Calu3 (cell line): Measurements from ENCODE around the gene ZC2HC1C. TPM values are rescaled to one million over a fixed set of nuclear protein-coding genes. Genes with fewer than 3 reads are reported as not detected.
A peak's percentile ranks its signal among the peaks of the same experiment; 100 is the strongest.

Source experiments
- BruUV-seq: library from RNA; stranded (reverse); fragments of 400-500 nt; replicated peaks from 2 replicates; lab custom pipeline; 2021; lab: Mats Ljungman, UMichigan
- CTCF ChIA-PET: fragments of 300-600 bp; sonication (Branson Sonifier 250); formaldehyde crosslinking; loops from one replicate; lab custom pipeline; 2022; ENCODE audit warnings: antibody characterized with exemption; lab: Charles Lee
- DNase-seq: peaks from one replicate; pipeline ENCODE4 v3.0.0; 2022
- H3K27ac Mint-ChIP-seq: one replicate; pipeline ENCODE4 v1.8.0; 2022; ENCODE audit warnings: mixed read lengths; ENCODE audit not compliant: unreplicated experiment
- H3K27me3 Mint-ChIP-seq: one replicate; pipeline ENCODE4 v1.8.0; 2022; ENCODE audit warnings: mixed read lengths; ENCODE audit not compliant: unreplicated experiment
- H3K36me3 Mint-ChIP-seq: one replicate; pipeline ENCODE4 v1.8.0; 2022; ENCODE audit warnings: mild to moderate bottlenecking, moderate library complexity, mixed read lengths; ENCODE audit not compliant: insufficient read depth, unreplicated experiment
- H3K4me1 Mint-ChIP-seq: one replicate; pipeline ENCODE4 v1.8.0; 2022; ENCODE audit warnings: mild to moderate bottlenecking, low read depth, mixed read lengths; ENCODE audit not compliant: unreplicated experiment
- H3K4me3 Mint-ChIP-seq: one replicate; pipeline ENCODE4 v1.8.0; 2022; ENCODE audit warnings: mild to moderate bottlenecking, low read depth, moderate library complexity, mixed read lengths; ENCODE audit not compliant: unreplicated experiment
- H3K9me3 Mint-ChIP-seq: one replicate; pipeline ENCODE4 v1.8.0; 2022; ENCODE audit warnings: low read depth, mixed read lengths; ENCODE audit not compliant: unreplicated experiment
- intact Hi-C: fragments of 100-400 bp; cut with micrococcal nuclease; formaldehyde crosslinking; loops from one replicate; pipeline ENCODE4 v1.10.0; 2022; ENCODE audit not compliant: unreplicated experiment
- total RNA-seq: library from RNA; stranded (reverse); gene quantifications from 2 replicates; pipeline ENCODE4 v1.2.3, GENCODE V29; 2022
- TF ChIP-seq, protein P1 (sequence below): fragments of 200-600 bp; IDR thresholded peaks from one replicate; pipeline ENCODE4 v1.8.0; 2022; ENCODE audit warnings: antibody characterized with exemption; ENCODE audit not compliant: unreplicated experiment

ZC2HC1C gene
- total RNA-seq, 1 experiment from 2014 or later, result 5.1 TPM

DNA sequence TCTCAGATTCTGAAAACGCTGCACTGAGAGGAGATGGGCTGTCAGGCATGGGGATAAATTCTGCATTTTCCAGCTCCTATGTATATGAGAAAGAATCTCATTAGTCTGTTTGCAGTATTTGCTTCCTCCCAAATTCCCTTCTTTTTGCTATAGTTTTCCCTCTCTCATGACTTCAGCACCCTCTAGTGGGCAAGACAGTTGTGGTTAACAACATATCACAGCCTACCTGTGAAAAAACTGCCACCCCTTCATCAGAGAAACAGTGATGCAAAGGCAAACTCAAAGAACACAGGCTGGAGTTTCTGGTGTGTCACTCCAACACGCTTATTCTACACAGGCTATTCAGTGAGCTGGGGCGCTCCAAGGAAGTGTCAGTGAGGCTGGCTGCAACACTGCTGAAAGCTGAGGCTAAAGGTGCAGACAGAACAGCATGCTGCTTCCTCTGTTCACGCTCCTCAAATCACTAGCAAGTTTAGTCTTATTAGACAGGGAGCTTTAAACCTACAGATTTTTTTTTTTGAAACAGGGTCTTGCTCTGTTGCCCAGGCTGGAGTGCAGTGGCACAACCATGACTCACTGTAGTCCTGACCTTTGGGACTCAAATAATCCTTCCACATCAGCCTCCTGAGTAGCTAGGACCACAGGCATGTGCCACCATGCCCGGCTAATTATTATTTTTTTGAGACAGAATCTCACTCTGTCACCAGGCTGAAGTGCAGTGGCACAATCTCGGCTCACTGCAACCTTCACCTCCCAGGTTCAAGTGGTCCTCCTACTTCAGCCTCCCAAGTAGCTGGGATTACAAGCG is 19.3 kb downstream of the ZC2HC1C start:
- Mint-ChIP-seq H3K9me3 (no peaks in the 10 kb centered on the region), H3K4me3 (no peak overlapping the region), H3K36me3 (peaks cover 17% of the 10 kb centered on the region), H3K27me3 (no peaks in the 10 kb centered on the region), H3K27ac (no peak overlapping the region), H3K4me1 (no peaks in the 10 kb centered on the region)
- BruUV-seq, result no TSS peak
- CTCF ChIA-PET, result interaction anchor here (0.7 to 2.3 kb wide), 4 partner anchors 143 to 228 kb away, joined by 3 to 15 read pairs (median 6); no protein-coding TSS in a partner anchor
- intact Hi-C loops, result loop anchor here (1.0 to 10.0 kb wide), 4 partner anchors 64 to 228 kb away; no protein-coding TSS in a partner anchor
- DNase-seq, result peak; percentile 64
- TF ChIP-seq, protein P1, sequence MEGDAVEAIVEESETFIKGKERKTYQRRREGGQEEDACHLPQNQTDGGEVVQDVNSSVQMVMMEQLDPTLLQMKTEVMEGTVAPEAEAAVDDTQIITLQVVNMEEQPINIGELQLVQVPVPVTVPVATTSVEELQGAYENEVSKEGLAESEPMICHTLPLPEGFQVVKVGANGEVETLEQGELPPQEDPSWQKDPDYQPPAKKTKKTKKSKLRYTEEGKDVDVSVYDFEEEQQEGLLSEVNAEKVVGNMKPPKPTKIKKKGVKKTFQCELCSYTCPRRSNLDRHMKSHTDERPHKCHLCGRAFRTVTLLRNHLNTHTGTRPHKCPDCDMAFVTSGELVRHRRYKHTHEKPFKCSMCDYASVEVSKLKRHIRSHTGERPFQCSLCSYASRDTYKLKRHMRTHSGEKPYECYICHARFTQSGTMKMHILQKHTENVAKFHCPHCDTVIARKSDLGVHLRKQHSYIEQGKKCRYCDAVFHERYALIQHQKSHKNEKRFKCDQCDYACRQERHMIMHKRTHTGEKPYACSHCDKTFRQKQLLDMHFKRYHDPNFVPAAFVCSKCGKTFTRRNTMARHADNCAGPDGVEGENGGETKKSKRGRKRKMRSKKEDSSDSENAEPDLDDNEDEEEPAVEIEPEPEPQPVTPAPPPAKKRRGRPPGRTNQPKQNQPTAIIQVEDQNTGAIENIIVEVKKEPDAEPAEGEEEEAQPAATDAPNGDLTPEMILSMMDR, result peak; percentile 68

DNA sequence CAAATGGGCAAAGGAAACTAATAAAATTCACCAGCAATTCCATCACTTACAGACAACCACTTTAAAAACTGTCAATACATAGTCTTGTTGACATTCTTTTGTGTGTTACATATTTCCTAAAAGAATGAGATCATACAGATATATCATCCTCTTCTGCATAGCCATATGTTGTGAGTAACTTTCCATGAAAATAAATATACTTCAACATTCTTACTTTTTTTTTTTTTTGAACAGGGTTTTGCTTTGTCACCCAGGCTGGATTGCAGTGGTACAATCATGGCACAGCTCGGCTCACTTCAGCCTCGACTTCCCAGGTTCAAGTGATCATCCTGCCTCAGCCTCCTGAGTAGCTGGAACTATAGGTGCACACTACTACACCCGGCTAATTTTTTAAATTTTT is 20.9 kb downstream of the ZC2HC1C start:
- Mint-ChIP-seq H3K9me3 (no peaks in the 10 kb centered on the region), H3K36me3 (peaks cover 25% of the 10 kb centered on the region), H3K27ac (no peak overlapping the region), H3K4me1 (no peaks in the 10 kb centered on the region), H3K4me3 (no peak overlapping the region), H3K27me3 (no peaks in the 10 kb centered on the region)
- BruUV-seq, result no TSS peak
- CTCF ChIA-PET, result no interaction called here
- TF ChIP-seq, protein P1, result no peak
- no peak for DNase-seq
- intact Hi-C loops, result no loop called here

DNA sequence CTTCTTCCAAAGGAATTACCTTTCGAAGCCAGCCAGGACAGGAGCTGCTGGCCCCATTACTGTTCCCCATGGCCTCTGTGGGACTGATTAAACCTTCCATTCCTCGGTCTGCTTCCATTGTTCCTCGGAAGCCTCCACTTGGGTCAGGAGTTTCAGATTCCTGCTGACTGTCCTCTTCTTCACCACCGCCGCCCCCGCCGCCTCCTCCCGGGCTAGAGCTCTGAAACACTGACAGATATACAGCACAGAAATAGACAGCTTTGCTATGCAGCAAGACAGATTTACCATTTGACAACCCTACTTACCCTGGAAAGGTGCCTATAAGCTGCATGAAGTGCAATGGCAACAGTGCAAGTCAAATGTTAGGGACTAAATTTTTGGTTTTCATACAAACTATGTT is 21.8 kb downstream of the ZC2HC1C start:
- H3K27me3 Mint-ChIP-seq, result no peaks in the 10 kb centered on the region
- TF ChIP-seq, protein P1, result no peak
- CTCF ChIA-PET, result no interaction called here
- H3K9me3 Mint-ChIP-seq, result no peaks in the 10 kb centered on the region
- BruUV-seq, result no TSS peak
- no peak for DNase-seq
- H3K4me1 Mint-ChIP-seq, result no peaks in the 10 kb centered on the region
- no peak overlapping the region for H3K27ac Mint-ChIP-seq
- intact Hi-C loops, result no loop called here
- H3K4me3 Mint-ChIP-seq, result no peak overlapping the region
- H3K36me3 Mint-ChIP-seq, result peaks cover 21% of the 10 kb centered on the region

DNA sequence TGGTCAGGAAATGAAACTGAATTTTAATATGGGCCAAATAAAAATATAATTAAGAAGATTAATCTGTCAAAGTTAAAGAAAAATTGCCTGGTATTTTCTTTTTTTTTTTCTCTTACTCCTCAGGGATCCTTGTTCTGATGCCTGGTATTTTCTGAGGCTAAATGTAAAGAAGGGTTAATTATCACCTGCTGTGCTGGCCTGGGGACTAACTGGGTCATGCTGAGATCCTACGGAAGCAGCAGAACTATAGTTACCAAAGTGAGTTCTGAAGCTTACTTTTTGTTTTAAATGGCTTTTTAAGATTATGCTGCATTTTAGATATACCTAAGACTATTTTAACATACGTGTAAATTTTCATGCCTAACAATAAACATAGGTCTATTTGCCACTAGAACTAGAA is 23.3 kb downstream of the ZC2HC1C start:
- Mint-ChIP-seq H3K27ac (no peak overlapping the region), H3K9me3 (no peaks in the 10 kb centered on the region), H3K36me3 (peaks cover 18% of the 10 kb centered on the region), H3K4me1 (no peaks in the 10 kb centered on the region), H3K4me3 (no peak overlapping the region), H3K27me3 (no peaks in the 10 kb centered on the region)
- BruUV-seq, result no TSS peak
- intact Hi-C loops, result no loop called here
- TF ChIP-seq, protein P1, result no peak
- DNase-seq, result no peak
- CTCF ChIA-PET, result no interaction called here
